HG02588 (cell line): ENCODE data around the gene TRPT1.

Experiments
- ATAC-seq: cut with Tn5 transposase; IDR thresholded peaks from one replicate; pipeline ENCODE4 v1.9.1; 2021; ENCODE audit warnings: mild to moderate bottlenecking, moderate library complexity; ENCODE audit not compliant: unreplicated experiment

The TRPT1 gene

GRCh38 chr11:64231546-64231945 lies 5.6 kb upstream of the TRPT1 start:
- ATAC-seq: no peak

GRCh38 chr11:64230985-64231365 lies 5.0 kb upstream of the TRPT1 start:
- no peak for ATAC-seq

GRCh38 chr11:64230171-64230984 lies 4.4 kb upstream of the TRPT1 start, which contains the start of gene DNAJC4:
Gene DNAJC4 (plus strand): TSS chr11:64230548. CDS start chr11:64230855, 307 bp downstream.
- peak; percentile 35 for ATAC-seq

- ATAC-seq: no peak
These were observed 3.8 kb upstream of the TRPT1 start for GRCh38 chr11:64229744-64230170.

GRCh38 chr11:64229090-64229743 lies 3.2 kb upstream of the TRPT1 start:
- no peak for ATAC-seq

GRCh38 chr11:64227405-64227956 lies 1.5 kb upstream of the TRPT1 start:
- ATAC-seq: no peak

- no peak for ATAC-seq
These were observed 593 bp upstream of the TRPT1 start for GRCh38 chr11:64226507-64227051.

- no peak for ATAC-seq
These were observed 937 bp downstream of the TRPT1 start for GRCh38 chr11:64224891-64225607.

- ATAC-seq: no peak
These were observed 1.7 kb downstream of the TRPT1 start for GRCh38 chr11:64224151-64224890.

- no peak for ATAC-seq
These were observed 2.9 kb downstream of the TRPT1 start for GRCh38 chr11:64223001-64223651.

- no peak for ATAC-seq
These were observed 3.4 kb downstream of the TRPT1 start for GRCh38 chr11:64222651-64223000.

GRCh38 chr11:64220798-64221197 lies 5.2 kb downstream of the TRPT1 start:
- ATAC-seq: no peak

- ATAC-seq: no peak
These were observed 5.7 kb downstream of the TRPT1 start for GRCh38 chr11:64220271-64220670.

GRCh38 chr11:64219755-64220154 lies 6.2 kb downstream of the TRPT1 start:
- ATAC-seq: no peak

- ATAC-seq: no peak
These were observed 6.7 kb downstream of the TRPT1 start for GRCh38 chr11:64219354-64219684.

- ATAC-seq: no peak
These were observed 7.2 kb downstream of the TRPT1 start for GRCh38 chr11:64218628-64219353.

GRCh38 chr11:64216879-64217278 lies 9.1 kb downstream of the TRPT1 start:
- ATAC-seq: no peak

GRCh38 chr11:64211181-64211872 lies 14.7 kb downstream of the TRPT1 start:
- ATAC-seq: no peak
